GM23338 (cell line): Measurements from ENCODE around the gene SPAG16.
"Not testable (repeated sequence)": the region's sequence is repeated elsewhere in the genome, so short reads cannot be mapped to it uniquely, and the experiment has no call there.

Experiments
- CTCF ChIP-seq, 2 experiments: fragments of 200-600 bp in 1 of 2; sonication (generic) in 1 of 2; conservative IDR thresholded peaks; 2 replicates each; pipeline versions ENCODE4 v1.5.1 to v1.6.1; 2016 to 2017; ENCODE audit warnings: antibody characterized with exemption in 2 of 2, low read depth in 2 of 2, mild to moderate bottlenecking in 2 of 2, moderate library complexity in 1 of 2
- JUNB ChIP-seq: IDR thresholded peaks from one replicate; pipeline ENCODE4 v1.6.1; 2016; ENCODE audit warnings: antibody characterized with exemption; ENCODE audit not compliant: unreplicated experiment

GRCh38 chr2:213998976-213999375, 714.7 kb downstream of the SPAG16 start:
- TF ChIP-seq CTCF (conservative IDR thresholded peaks at IDR 0.05; ENCODE audit: low read depth in 2 of 2); JUNB: not testable (repeated sequence)
